Erythroblast (primary cell): Measurements from ENCODE around the gene ATP6V1G1.

Source experiments
- GATA1 ChIP-seq: IDR thresholded peaks from 2 replicates; pipeline ENCODE4 v1.6.1; 2011; ENCODE audit warnings: low read depth, mild to moderate bottlenecking, control low read depth, low read length, moderate library complexity
- POLR2A ChIP-seq: IDR thresholded peaks from 2 replicates; pipeline ENCODE4 v1.6.1; 2011; ENCODE audit warnings: mild to moderate bottlenecking, low read length

GRCh38 chr9:114551750-114552685, 35.6 kb upstream of the ATP6V1G1 start:
- no peak for TF ChIP-seq POLR2A
- TF ChIP-seq GATA1, result no peak
